DND-41 (cell line): ENCODE results near the gene GRM7.

ENCODE experiments used
- EZH2 ChIP-seq: IDR thresholded peaks from 3 replicates; pipeline ENCODE4 v1.6.1; 2012; ENCODE audit warnings: borderline replicate concordance, low read depth, mild to moderate bottlenecking, moderate library complexity, low read length, inconsistent platforms; ENCODE audit not compliant: severe bottlenecking
- TF ChIP-seq, protein P1 (sequence below): IDR thresholded peaks from 2 replicates; pipeline ENCODE4 v1.5.1; 2012; ENCODE audit warnings: borderline replicate concordance, low read length, moderate library complexity, mild to moderate bottlenecking; ENCODE audit not compliant: poor library complexity, severe bottlenecking; ENCODE audit errors: extremely low read depth

DNA sequence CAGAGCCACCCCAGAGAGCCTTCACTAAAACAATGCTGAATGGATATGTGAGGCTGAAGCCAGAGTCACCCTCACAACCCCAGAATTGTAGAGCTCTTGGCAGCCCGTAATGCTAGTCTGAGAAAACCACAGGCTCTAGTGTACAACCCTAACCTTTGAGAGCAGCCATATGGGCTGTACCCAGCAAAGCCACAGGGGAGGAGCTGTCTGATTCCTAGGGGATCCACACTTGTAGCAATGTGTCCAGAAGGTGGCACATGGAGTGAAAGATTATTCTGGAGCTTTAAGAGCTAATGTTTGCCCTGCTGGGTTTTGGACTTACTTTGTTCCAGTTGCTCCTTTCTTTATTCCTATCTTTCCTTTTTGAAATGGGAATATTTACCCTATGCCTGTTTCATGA, 626.8 kb downstream of the GRM7 start:
- TF ChIP-seq, protein P1, sequence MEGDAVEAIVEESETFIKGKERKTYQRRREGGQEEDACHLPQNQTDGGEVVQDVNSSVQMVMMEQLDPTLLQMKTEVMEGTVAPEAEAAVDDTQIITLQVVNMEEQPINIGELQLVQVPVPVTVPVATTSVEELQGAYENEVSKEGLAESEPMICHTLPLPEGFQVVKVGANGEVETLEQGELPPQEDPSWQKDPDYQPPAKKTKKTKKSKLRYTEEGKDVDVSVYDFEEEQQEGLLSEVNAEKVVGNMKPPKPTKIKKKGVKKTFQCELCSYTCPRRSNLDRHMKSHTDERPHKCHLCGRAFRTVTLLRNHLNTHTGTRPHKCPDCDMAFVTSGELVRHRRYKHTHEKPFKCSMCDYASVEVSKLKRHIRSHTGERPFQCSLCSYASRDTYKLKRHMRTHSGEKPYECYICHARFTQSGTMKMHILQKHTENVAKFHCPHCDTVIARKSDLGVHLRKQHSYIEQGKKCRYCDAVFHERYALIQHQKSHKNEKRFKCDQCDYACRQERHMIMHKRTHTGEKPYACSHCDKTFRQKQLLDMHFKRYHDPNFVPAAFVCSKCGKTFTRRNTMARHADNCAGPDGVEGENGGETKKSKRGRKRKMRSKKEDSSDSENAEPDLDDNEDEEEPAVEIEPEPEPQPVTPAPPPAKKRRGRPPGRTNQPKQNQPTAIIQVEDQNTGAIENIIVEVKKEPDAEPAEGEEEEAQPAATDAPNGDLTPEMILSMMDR, result no peak
- no peak for TF ChIP-seq EZH2
